ENCODE results near the gene TMEM132D.

TMEM132D gene

DNA sequence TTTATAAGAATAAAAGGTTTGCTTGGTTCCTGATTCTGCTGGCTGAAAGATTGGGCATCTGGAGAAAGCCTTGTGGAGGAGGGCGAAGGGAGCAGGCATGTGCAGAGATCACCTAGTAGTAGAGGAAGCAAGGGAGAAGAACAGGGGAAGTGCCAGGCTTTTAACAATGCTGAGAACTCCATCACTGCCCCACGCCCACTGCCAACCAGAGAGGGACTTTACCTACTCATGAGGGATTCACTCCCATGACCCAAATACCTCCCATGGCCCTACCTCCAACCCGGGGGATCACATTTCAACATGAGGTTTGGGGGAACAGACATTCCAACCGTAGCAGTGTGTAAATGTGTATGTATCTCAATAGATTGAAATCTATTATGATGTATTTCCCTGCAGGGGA is 690.3 kb downstream of the TMEM132D start:
- no peak overlapping the region for H3K27ac Mint-ChIP-seq
- no peak for TF ChIP-seq CTCF (IDR thresholded peaks at IDR 0.05)
- H3K36me3 Mint-ChIP-seq (ENCODE audit: low read depth): no peaks in the 10 kb centered on the region
- DNase-seq: no peak
- peaks cover 6% of the 10 kb centered on the region for H3K27me3 Mint-ChIP-seq (ENCODE audit: low read depth, poor library complexity)
- H3K4me3 Mint-ChIP-seq: no peak overlapping the region
- H3K4me1 Mint-ChIP-seq: no peaks in the 10 kb centered on the region
- H3K9me3 Mint-ChIP-seq: peaks cover 19% of the 10 kb centered on the region

- no peak for TF ChIP-seq CTCF (IDR thresholded peaks at IDR 0.05)
- no peak overlapping the region for H3K27ac Mint-ChIP-seq
- DNase-seq: no peak
- H3K9me3 Mint-ChIP-seq: peaks cover 15% of the 10 kb centered on the region
- no peaks in the 10 kb centered on the region for H3K36me3 Mint-ChIP-seq (ENCODE audit: low read depth)
- no peaks in the 10 kb centered on the region for H3K4me1 Mint-ChIP-seq
- peaks cover 6% of the 10 kb centered on the region for H3K27me3 Mint-ChIP-seq (ENCODE audit: low read depth, poor library complexity)
- H3K4me3 Mint-ChIP-seq: no peak overlapping the region
These were observed 691.8 kb downstream of the TMEM132D start for GRCh38 chr12:129211862-129212630.

DNA sequence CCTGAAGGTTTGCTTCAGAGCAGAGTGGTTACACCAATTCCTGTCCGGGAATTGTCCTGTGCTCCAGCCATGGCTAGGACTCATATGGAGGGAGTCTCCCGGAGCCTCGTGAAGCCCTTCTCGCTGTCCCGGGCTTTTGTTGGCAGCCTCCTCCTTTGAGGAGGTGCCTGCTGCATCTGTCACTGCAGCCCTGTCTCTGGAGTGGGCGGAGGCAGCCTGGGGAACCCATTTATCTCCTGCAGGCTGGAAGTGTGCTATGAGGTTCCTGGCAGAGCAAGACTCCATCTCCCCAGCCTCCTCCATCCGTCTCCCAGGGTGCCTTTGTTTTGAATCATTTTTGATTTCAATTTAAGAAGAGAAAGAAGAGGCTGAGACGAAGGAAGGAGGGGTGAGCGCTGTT is 695.3 kb downstream of the TMEM132D start:
- Mint-ChIP-seq H3K27ac (no peak overlapping the region), H3K27me3 (ENCODE audit: low read depth, poor library complexity) (peaks cover 15% of the 10 kb centered on the region), H3K4me1 (no peaks in the 10 kb centered on the region), H3K4me3 (no peak overlapping the region), H3K9me3 (no peaks in the 10 kb centered on the region), H3K36me3 (ENCODE audit: low read depth) (no peaks in the 10 kb centered on the region)
- TF ChIP-seq CTCF (IDR thresholded peaks at IDR 0.05): no peak
- no peak for DNase-seq

- H3K4me1 Mint-ChIP-seq: no peaks in the 10 kb centered on the region
- no peak for TF ChIP-seq CTCF (IDR thresholded peaks at IDR 0.05)
- no peaks in the 10 kb centered on the region for H3K9me3 Mint-ChIP-seq
- peaks cover 15% of the 10 kb centered on the region for H3K27me3 Mint-ChIP-seq (ENCODE audit: low read depth, poor library complexity)
- no peaks in the 10 kb centered on the region for H3K36me3 Mint-ChIP-seq (ENCODE audit: low read depth)
- H3K27ac Mint-ChIP-seq: no peak overlapping the region
- no peak for DNase-seq
- H3K4me3 Mint-ChIP-seq: no peak overlapping the region
These were observed 696.7 kb downstream of the TMEM132D start for GRCh38 chr12:129207084-129207483.

- no peak for DNase-seq
- H3K27me3 Mint-ChIP-seq (ENCODE audit: low read depth, poor library complexity): peaks cover 20% of the 10 kb centered on the region
- H3K4me1 Mint-ChIP-seq: no peaks in the 10 kb centered on the region
- peaks cover 10% of the 10 kb centered on the region for H3K9me3 Mint-ChIP-seq
- H3K36me3 Mint-ChIP-seq (ENCODE audit: low read depth): no peaks in the 10 kb centered on the region
- no peak overlapping the region for H3K27ac Mint-ChIP-seq
- H3K4me3 Mint-ChIP-seq: no peak overlapping the region
- TF ChIP-seq CTCF (IDR thresholded peaks at IDR 0.05): no peak
These were observed 700.4 kb downstream of the TMEM132D start for GRCh38 chr12:129203456-129203855.

Data from nephron progenitor cell (in vitro differentiated cells).